CD4-positive, alpha-beta T cell treated with Interleukin-4 for 4 hours (primary cell): ENCODE measurements around the gene NOTCH1.
A peak's percentile ranks its signal among the peaks of the same experiment; 100 is the strongest.
"Not testable (repeated sequence)": the region's sequence is repeated elsewhere in the genome, so short reads cannot be mapped to it uniquely, and the experiment has no call there.

ENCODE experiments used
- DNase-seq: peaks from one replicate; pipeline ENCODE4 v3.0.0-alpha.2; 2020

The NOTCH1 gene

DNA sequence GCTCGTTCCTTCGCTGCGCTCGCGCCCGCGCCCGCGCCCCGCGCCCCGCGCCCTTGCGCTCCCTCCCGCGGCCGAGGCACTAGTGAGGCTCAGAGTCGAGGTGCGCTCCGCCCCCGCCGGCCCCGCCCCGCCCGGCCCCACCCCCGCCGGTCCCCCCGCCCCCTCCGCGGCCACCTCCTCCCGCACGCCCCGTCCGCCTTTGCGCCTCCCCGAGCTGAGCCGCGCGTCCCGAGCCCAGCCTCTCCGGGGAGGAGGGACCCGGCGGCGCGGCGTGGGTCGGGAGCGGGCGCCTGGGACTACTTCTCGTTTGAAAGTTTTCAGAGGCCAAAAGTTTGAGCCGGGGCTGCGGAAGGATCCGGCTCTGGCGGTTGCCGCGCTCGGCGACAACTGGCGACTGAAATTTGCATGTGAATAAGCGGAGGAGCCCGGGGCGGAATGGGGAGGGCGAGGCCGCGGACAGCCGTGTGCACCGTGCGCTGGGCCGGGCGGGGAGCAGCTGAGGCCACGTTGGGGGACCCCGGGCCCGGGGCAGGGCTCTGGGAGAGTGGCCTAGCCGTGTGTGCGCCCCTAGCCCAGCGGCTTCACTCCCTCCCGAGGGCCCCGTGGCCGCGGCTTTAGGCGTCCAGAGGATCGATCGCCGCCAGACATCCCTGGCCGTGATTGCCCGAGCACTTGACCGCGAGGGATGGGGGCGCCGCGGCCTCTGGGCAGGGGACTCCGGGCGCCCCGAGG, at the start of gene NOTCH1:
Gene NOTCH1 (minus strand): TSS at position 84 of the 732 bp plus-strand sequence. CDS start 262 bp downstream, outside the sequence.
- peak; percentile 86 for DNase-seq

DNA sequence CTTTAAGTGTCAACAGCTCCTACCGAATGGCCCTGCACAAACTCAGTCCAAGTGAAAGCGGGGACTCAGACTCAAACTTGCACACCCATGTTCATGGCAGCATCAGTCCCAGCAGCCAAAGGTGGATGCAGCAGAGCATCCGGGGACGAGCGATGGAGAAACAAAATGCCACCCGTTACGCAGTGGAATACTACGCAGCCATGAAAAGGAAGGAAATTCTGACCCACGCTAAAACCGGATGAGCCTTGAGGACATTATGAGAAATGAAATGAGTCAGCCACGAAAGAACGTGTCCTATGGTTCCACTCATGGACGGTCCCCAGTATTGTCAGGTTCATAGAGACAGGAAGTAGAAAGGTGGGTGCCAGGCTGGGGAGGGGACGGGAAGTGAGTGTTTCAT, 48.6 kb upstream of the NOTCH1 start:
- DNase-seq = no peak

DNA sequence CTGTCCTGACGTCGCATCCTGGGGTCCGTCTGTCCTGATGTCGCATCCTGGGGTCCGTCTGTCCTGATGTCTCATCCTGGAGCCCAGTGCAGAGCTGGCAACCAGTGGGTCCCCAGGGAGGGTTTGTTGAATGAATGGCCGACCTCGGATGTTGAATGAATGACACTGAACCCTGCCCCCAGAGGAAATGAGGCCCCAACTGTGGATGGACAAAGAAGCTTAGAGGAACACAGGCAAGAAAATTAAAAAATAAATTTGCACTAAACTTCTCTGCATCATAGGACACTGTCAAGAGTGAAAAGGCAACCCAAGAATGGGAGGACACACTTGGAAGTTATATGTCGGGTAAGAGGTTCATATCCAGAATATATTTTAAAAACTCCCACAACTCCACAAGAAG, 47.7 kb upstream of the NOTCH1 start:
- no peak for DNase-seq

DNA sequence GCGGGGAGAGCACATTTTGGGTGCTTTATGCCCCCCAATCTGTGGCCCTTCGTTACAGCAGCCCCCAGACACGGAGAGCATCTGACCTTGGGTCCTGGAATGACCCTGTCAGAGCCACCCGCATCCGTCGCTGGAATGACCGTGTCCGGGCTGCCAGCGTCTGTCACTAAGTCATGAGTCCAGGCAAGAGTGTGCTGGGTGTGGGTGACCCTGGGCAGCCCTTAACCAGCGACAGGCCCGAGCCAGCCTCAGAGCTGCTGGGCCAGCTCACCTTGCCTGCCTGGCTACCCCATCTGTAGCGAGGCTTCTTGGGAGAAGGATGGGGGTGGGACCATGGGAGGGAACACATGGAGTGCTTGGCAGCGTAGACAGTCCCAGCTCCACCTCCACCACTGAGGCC, 46.8 kb upstream of the NOTCH1 start:
- no peak for DNase-seq

DNA sequence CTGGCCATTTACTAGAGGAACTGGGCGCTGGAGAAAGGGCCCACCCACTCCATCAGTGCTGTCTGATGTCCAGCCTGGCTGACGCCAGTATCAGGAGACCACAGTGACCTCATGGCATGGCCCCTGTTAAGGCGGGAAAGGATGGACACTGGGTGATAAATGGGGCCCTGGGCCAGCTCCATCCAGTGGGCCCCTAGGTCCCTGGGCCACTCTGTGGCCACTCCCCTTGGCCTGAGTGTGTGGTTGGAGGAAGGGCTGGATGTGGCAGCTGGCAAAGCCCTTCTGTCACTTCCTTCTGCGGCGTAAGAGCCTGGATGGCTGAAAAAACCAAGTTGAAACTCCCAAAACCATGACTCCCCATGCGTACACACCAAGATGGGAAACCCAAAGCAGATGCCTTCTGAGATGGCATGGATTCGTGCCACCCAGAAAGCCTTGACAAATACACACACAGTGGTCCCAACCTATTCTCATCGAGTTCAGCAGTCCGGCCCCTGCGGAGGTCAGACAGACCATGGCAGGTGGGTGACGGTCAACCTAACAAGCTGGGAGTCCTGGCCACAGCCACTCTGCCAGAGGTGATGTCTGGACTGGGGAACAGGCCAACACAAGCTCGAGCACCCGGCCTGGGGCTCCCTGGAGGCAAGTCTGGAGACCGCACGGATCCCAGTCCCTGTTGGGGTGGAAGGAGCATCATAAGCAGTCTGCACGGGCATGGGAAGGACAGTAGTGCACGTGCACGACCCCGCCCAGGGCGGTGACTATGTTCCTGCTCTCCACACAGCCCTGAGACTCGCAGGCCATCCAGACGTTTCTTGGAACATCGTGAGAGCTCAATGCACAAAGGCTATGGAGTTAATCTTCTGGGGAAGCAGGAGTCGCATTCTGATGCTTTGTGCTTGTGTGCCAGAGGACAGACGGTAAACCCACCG, 45.2 kb upstream of the NOTCH1 start:
- no peak for DNase-seq

DNA sequence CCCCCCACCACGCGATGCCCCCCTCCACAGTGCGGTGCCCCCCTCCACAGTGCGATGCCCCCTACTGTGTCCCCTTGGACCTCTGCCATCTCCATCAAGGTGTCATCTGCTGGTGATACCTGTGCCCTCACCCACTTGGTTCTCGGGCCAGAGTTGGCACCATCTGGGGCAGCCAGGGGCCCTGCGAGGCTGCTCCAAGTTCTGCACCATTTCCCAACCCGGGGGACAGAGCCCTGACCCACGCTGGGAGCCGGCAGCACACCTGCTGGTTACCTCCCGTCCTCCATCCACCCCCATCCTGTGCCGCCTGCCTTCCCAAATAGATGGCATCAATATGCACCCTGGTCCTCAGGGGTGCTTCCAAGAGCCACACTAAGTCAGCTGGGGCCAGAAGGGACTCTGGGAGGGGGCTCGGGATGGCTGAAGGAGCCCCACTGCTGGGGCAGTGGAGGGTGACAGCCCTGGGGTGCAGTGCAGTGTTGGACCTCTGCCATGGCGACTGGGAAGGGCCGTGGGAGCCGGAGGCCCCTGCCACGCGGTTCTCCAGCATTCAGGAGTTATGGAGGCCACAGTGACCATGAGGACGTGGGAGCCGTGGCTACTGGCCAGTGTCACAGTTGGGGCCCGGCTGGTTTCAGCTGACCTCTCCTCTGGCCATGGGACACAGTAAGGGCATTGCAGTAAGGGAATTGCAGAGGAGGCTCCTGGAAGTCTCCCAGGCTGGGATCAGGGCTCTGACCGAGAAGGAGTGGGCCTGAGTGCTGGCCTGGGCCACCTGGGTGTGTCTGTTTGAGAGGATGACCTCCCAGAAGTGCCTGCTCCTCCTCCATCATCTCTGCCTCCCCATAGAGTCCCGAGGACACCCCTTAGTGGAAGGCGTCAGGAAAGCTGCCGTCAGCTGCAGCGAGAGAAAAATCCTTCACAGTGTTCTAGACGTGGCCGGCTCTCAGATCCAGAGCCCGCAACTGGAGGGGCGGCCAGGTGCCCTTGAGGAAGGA, 44.2 kb upstream of the NOTCH1 start:
- DNase-seq = no peak

DNA sequence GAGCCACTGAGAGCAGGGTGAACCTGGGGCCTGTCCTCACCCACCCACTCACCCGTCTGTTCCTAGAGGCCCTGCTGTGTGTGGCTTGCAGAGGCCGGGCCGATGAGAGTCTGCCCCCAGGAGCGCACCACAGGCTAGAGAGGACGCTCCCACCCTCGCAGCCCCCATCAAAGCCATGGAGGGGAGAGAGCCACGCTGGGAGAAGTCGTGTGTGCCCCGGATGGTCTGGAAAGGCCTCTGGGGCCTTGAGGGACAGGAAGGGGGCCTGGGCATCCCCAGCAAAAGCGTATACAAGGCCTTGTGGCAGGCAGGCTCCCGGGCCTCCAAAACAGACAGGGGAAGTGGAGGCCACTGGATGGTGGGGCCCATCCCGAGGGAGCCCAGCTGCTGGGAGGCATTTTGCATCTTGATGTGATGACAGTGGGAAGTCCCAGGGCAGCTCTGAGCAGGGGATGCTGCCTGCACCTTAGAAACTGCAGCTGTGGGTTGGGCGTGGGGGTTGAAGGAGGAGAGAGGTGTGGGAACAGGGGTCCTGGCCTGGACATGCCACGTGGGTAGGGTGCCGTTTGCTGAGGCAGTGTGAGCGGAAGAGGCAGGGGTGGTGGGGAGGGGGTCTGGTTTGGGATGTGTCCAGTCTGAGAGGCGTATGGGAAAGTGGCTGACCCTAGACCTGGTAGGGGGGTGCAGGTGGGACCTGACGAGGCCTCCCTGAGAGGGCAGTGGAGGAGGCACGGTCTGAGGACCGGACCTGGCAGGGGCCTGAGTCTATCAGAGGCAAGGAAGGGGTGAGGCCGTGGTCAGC, 43.0 kb upstream of the NOTCH1 start:
- DNase-seq = no peak

DNA sequence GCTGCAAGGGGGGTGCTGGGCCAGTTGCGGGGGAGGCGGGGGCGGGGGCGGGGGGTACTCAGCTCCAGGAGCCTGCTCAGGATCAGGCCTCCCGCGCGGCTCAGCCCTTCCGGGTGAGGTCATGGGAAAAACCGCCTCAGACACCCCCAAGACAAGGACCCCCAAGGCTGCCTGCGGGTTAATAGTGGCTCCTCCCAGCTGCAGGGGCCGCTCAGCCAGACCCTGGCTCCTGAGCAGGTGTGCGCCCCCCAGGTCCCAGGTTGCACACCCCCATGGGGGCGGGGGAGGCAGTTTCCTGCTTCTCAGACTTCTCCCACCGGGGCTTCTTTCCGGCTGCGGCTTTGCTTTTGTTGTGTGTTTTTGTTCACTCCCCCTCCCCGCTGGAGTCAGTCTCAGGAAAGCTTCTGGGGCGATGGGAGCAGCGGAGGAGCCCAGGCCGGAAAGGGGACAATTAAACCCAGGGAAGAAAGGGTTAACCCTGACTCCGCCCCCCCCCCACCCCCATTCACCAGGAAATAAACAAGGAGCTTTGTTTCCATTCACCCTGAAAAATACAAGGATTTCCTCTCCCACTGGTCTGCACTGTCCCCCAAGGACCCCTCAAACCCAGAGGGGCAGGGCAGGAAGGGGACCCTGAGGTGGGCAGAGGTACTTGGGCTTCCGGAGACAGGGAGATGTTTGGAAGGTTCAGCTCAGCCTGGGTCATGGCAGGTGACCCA, 42.3 kb upstream of the NOTCH1 start:
- no peak for DNase-seq

DNA sequence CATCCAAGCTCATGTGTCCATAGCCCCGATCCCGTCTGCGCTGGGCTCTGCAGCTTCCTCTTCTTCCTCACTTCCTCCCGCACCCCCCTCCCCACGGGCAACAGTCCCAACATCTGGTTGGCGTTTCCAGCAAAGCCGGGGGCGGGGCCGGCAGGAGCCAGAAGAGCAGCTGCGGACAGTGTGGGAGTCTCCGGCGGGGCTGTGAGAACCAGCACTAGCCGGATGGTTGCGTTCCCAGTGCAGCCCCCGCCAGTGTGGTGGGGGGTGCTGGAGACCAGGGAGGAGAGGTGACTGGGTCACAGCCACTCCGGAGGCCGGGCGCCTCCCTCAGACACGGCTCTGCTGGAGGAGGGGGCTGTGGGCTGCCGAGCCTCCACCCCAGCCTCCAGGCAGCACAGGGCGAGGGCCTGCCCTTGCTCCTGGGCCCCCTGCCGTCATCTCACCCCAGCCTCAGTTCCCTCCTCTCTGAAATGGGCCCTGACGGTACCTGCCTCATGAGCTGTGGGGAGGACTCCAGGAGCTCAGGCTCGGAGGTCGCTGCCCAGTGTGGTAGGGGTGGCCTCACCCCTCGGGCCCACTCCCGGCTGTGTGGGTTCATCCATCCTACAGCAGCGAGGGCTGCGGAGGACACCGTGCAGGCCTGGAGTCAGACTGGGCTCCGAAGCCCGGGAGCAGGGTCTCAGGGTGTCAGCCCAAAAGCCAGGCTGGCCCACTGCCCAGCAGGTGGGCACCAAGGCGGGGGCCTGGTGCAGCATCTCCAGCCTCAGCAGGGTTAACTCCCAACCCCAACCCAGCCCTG, 41.5 kb upstream of the NOTCH1 start:
- no peak for DNase-seq

DNA sequence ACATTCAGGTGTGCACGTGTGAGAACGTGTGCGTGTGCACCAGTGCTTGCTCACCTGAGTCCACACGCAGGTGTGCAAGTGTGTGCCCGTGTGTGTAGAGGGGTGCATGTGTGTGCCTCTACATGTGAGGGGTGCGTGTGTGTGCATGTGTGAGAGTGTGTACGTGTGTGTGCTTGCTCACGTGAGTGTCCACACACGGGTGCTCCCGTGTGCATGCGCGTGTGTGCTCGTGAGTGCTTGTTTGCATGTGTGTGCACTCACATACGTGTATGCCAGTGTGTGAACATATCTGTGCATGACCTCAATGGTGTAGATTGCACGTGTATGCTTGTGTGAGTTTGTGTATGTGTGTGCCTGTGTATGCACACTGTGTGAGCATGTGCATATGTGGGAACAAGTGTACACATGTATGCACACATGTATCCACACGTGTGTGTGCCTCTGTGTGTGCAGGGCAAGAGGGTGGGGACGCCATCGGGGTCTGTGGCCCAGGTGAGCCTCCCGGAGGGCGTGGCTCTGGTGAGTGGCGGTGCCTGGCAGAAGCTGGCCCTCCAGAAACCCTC, 40.6 kb upstream of the NOTCH1 start:
- DNase-seq = no peak

DNA sequence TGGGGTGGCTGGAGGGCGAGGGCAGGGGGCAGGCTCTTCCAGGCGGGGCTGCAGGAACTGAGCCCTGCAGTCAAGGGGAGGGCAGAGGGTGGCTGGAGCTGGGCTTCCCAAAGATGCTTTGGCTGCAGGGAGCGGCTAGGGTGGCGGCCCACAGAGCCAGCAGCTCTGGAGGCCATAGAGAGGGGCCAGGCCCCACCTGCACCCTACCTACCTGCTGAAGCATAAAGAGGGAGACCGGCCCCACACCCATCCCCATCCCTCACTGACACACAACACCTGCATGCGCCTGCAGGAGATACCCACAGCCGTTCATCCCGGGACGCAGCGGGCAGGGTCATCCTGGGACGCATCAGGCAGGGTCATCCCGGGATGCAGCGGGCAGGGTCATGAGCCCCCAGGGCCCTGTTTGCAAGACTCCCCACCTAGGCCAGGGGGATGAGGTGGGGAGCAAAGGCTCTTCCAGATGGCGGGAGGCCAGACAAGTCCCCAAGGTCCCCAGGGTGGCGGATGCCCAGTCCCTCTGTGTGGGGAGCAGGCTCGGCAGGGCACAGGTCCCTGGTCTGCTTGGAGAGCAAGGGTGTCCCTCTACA, 39.8 kb upstream of the NOTCH1 start:
- DNase-seq = no peak

DNA sequence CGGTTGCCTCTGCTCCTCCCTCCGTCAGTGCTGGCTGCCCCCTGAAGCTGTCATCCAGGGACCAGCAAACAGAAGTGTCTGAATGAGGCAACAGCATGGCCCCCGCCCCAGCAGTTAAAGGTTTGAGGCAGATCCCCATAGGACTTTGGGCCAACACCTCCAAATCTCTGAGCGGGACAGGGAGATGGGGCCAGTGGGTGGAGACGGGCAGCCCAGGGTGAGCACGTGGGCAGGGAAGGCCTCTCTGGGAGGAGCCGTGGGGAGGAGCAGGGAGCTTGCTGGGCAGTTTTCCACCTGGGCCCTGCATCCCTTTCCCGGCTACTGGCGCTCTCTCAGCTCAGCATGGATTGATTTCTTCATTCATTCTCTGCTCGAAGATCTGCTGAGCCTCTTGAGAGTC, 39.1 kb upstream of the NOTCH1 start:
- DNase-seq = no peak

DNA sequence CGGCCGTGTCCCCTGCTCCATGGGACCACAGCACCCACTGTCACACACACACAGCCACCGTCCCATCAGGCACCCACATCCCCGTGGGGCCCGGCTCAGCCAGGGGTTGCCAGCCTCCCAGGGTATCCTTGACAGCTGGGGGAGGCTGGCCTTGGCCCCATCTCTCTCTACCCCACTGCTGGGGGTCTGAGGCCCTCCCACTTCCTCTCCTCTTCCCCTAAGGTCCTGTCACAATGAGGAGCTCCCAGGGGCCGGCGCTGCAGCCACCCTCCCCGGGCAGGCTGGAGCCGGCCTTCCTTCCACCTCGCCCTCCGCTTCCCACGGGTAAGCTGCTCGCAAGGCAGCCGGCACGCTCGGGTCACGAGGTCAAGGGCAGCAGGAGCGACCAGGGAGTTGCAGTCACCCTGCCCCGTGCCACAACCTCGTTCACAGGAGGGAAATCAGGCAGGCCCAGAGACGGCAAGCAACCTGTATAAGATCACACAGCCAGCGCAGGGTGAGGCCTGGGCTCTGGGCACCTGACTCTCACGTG, 38.6 kb upstream of the NOTCH1 start:
- no peak for DNase-seq

DNA sequence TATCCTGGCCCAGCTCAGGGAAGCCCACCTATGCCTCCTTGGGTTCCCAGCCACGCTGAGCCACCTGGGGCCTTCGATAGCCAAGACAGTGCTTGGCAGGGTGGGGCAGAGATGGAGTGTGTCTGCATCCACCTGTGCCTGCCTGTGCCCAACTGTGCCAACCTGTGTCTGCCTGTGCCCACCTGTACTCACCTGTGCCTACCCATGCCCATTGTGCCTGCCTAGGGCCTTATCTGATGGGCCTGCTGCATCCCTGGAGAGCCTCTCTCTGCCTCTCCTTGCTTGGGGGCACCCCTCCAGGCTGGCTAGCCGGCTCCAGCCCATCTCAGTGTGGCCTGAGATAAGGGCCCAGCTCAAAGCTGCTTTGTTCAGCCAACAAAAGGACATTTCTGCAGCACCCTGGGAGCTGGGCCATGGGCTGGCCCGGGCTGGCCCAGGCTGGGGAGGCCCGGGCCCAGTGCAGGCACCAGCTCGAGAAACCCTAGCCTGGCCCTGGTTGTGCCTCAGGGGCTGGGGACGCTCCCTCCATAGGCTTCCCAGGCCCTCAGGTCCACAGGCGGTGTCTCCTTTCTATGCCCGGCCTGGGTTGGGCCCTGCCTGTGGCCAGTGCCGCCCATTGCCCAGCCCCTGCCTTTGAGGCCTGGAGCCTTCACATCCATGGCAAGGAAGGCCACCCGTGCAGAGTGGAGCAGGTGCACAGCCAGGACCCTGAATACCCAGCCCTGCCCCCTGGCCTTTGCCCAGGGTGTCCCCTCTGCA, 37.3 kb upstream of the NOTCH1 start:
- no peak for DNase-seq

DNA sequence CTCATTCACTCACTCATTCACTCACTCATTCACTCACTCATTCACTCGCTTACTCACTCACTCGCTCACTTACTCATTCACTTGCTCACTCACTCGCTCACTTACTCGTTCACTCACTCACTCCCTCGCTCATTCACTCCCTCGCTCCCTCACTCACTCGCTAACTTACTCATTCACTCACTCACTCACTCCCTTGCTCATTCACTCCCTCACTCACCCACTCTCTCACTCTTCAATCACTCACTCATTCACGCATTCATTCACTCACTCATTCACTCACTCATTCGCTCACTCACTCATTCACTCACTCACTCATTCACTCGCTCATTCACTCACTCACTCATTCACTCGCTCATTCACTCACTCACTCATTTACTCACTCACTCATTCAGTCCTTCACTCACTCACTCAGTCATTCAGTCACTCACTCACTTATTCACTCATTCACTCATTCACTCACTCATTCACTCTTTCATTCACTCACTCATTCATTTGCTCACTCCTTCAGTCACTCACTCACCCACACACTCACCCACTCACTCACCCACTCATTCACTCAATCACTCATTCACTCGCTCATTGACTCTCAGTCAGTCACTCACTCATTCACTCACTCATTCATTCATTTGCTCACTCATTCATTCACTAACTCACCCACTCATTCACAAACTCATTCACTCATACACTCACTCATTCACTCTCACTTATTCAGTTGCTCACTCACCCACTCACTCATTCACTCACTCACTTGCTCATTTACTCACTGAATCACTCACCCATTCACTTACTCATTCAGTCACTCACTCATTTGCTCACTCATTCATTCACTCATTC, 36.0 kb upstream of the NOTCH1 start:
- DNase-seq = no peak

DNA sequence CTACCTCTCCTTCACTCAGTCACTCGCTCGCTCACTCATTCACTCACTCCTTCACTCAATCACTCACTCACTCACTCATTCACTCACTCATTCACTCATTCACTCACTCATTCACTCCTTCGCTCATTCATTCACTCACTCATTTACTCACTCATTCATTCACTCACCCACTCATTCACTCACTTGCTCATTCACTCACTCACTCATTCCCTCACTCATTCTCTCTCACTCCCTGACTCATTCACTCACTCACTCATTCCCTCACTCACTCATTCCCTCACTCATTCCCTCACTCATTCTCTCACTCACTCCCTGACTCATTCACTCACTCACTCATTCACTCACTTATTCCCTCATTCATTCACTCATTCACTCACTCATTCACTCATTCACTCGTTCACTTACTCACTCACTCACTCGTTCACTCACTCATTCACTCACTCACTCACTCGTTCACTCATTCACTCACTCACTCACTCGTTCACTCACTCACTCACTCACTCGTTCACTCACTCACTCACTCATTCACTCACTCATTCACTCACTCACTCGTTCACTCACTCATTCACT, 33.9 kb upstream of the NOTCH1 start:
- not testable (repeated sequence) for DNase-seq
